ENCODE results near the gene RNU6-1.

The RNU6-1 gene

DNA sequence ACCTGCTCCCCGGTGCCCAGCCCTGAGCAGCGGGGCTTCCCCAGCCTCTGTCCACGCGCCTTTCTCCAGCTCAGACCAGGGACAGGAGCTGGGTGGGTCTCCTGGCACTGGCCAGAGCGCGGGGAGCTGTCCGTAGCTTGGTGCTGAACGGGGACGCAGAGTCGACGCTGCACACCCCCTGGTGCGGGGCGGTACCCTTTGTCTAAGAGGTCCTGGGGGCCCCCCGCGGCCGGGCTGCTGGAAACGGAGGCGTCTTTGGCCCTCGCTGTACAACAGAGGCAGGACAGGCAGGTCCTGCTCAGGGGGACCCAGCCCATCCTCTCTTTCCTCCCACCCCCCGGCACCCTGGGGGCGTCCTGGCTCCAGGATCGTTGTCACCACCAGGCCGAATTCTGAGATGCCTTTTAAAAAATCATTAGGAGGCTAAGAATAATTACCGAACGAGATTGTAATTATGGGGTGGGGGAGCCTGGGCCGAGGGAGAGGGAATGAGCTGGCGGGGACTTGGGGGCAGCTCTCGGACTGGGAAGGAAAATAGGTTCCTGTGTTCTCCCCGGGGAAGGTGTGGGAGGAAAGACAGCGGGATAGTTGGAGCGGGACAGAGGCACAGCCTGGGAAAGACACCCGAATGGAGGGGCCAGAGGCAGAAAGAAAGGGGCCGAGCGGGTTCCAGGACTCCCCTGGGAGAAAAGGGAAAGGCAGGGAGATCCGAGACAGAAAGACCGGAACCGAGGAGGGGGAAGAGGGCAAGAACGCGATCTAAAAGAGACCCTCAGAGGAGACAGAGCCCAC lies 18.7 kb downstream of the RNU6-1 start:
- no peak for DNase-seq (ENCODE audit: low spot score)

DNA sequence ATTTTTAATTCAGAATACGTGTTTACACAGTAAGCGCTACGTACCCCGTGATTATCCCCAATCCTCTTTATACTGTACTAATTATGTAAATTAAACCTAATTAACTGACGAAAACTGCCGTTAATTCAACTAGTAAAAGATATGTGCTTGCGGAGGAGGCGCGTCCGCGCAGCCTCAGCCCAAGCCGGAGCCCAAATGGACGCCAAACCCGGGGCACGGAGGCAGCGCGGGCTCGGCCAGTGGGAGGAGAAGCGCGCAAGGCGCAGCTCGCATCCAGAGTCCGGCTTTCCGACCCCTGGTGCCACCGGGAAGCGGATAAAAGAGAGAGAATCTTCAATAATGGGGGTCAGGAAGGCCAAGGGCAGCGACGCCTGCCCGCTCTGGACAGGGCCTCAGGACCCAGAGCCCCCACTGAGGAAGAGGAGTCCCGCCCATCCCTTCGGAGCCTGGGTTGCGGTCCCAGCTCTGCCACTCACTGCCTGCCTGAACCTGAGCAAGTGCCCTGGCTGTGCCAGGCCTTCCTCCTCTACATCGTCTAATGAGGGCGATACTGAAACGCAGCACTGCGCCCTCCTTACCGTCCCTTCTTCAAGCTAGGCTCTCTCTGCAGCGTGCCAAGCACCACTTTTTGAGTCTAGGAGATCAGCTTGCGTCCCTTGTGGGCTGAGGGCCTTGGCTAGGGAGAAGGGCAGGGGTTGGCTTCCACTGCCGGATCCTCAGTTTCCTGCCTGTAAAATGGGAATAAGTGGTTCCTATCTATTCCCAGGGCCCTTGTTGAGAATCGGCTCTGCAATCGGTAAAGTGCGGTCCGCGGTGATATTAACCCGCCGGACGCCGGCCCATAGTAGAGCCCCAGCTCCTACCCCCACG lies 19.5 kb downstream of the RNU6-1 start:
- no peak for DNase-seq (ENCODE audit: low spot score)

DNA sequence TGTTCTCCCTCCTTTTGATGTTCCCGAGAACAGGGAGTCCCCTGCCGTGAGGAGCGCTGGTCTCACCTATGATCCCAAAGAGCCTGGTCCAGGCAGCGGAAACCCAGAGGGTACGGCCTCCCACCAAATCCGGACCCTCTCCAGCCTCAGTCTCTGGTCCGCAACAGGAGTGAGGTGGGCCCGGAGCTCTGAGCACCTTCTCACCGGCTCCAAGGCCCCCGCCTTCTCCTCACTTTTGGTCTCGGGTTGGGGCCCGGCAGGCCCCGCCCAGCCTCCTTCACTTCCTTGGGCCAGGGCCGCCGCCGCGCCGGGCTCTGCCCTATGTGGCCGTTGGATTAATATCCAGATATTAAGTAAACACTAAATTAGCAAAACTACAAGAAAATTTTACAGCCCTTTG lies 20.2 kb downstream of the RNU6-1 start:
- DNase-seq (ENCODE audit: low spot score): no peak

DNA sequence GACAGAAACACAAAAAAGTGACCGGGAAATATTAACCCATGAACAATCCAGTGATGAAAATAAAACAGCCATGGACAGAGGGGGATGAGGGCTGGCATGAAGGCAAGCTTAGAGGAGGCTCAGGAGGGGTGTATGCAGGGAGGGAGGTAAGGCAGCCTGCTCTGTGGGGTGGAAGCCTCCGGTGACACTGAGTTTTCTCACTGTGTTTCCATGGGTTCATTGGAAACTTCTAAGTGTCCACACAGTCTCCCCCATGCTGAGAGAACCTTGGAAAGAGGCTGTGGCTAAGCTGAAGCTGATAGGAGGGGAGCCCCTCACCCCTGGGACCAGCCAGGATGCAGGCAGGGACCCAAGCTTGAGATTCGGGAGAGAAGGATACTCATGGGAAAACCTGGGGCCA lies 21.4 kb downstream of the RNU6-1 start:
- no peak for DNase-seq (ENCODE audit: low spot score)

DNA sequence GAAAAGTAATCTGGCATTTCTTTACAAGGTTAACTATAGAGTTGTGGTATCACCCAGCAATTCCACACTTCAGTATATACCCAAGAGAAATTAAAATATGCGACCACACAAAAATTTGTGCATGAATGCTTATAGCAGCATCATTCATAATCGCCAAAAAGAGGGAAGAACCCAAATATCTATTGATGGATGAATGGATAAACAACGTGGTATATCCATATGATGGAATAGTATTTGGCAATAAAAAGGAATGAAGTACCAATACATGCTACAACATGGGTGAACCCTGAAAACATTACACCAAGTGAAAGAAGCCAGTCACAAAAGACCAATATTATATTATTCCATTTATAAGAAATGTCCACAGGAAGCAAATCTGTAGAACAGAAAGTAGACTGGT lies 23.2 kb downstream of the RNU6-1 start:
- DNase-seq (ENCODE audit: low spot score): no peak

DNA sequence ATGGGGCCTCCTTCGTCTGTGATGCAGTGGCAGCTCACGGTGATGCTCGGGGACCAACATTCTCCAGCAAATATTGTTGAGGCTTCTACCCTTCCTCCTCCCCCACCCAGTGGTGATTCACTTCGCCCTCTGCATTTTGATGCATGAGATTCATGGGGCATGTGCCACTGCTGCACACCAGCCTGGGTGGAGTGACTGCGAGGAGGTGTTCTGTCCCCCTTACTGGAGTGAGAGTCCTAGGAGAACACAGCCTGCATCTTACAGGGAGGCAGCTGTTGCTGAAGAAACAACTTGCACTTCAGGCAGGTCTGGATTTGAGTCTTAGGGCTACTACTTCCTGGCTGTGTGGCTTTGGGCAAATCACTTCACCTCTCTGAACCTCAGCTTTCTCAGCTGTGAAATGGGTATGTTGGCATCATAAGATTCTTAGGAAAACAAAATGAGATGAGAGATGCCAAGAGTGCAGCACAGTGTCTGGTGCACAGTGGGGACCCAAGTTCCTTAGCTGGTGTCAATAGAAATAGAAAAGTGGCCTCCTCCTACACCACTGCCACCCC lies 24.7 kb downstream of the RNU6-1 start:
- no peak for DNase-seq (ENCODE audit: low spot score)

DNA sequence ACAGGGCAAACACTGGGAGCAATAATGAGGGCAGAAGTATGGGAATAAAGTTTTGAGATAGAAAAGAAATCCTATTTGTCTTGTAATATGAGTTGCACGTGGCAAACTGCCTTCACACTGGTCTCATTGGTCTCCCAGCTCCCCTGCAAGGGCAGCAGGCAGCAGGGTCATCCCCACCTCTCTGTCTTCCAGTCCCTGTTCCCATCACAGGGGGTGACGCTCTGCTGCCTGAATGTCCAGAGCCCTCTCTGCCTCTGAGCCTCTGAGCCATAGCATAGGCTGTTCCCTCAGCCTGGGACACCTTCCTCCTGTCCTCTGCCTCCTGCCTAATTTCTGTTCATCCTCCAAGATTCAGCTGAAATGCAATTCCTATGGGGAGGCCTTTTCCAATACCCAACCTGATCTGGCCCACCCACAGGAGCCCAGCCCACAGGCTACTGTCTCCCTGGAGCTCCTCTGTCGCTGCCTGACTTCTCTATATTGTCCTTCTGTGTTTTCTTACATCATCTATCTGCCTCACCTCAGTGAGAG lies 26.7 kb downstream of the RNU6-1 start:
- no peak for DNase-seq (ENCODE audit: low spot score)

DNA sequence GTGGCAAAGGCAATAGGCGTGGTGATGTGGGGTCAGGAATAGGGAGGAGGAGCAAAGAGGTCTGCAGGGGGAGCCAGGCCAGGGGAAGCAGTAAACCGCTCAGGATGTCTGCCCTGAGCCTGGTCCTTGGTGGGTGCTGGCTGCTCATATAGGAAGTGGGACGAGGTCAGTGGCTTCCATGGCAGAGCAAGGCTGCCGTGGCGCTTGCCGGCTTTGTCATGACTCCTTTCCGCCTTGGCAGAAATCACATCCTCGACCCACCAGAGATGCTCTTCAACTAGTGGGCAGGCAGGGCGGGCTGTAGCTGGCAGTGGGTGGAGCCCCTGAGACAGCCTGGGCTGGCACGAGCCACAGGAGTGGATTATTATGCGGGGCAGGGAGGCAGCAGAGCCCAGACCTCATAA lies 27.6 kb downstream of the RNU6-1 start:
- no peak for DNase-seq (ENCODE audit: low spot score)

DNA sequence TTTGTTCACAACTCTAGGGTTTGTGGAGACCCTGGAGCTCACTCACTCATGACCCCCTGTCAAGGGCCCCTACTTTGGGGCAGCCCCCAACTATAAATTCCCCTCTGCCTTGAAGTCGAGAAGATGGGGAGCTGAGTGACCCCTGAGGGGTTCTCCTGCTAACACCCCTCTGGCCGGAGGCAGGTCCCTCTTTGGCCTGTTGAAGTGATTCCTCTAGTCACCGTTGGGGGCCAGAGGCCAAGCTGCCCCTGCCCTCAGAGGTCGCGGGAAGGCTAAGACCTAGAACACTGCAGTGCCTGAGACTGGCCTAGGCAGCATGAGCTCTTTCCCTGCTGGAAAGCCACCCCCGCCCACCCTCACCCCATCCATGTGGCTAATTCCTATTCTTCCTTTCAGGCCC lies 30.0 kb downstream of the RNU6-1 start:
- DNase-seq (ENCODE audit: low spot score): no peak

DNA sequence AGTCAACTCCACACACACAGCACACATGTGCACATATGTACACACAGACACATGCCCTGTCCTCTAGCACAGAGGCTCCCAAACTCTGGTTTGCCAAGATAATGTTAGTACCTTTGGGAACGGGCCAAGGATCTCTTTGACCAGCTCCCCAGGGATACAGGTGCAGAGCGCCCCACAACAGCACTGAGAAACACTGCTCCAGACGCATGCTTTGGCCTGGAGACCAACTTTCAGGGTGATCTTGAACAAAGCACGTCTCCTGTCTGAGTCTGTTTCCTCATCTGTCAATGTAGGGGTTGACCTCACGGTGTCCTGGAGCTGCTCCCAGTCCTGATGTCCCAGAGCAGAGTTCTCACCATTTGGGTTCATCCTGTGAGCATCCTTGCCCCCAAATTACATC lies 30.4 kb downstream of the RNU6-1 start:
- DNase-seq (ENCODE audit: low spot score): no peak

DNA sequence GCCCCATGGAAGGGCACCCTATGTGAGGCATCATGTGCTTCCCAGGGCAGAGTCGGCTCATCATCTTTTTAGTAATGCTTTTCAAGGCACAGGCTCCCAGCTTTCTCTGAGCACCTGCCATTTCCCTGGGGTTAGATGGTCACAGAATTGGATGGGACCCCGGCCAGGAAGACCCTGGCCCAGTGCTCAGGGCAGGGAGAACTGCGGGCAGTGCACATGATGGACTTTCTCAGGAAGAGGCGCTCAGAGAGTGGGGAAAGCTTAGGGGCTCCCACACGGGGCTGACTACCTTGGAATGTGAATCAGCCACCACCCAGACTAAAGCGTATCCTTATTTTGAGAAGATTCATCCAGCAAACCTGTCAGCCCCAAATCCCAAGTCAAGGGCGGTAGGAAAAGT lies 31.0 kb downstream of the RNU6-1 start:
- DNase-seq (ENCODE audit: low spot score): no peak

DNA sequence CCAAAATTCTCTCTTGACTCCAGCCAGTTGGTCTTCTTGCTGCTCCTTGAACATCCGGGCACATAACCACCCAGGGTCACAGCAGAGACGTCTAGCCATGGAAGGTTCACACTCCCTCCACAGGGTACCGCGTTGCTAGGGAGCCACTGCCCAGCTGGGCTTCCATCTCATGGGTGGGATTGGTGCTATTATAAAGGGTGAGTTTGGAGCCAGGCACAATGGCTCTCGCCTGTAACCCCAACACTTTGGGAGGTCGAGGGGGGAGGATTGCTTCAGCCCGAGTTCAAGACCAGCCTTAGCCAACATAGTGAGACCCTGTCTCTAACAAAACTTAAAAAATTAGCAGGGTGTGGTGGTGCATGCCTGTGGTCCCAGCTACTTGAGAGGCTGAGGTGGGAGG lies 32.0 kb downstream of the RNU6-1 start:
- DNase-seq (ENCODE audit: low spot score): no peak

DNA sequence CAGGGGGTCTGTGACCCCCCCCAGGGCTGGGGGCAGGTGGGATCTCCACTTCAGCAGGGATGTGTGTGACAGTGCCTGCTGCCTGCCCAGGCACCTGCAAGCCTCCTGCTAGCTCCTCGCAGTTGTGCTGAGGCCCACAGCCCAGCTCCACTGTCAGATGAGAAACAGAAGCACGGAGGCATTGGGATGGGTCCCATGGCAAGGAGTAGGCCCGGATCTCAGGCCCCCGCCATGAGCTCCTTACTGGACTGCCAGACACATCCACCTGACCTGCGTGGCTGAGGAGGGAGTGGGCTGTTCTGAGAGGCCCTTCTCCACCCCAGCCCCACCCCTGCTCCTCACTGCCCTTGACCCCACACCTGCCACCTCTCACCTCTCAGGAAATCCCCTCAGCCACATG lies 32.7 kb downstream of the RNU6-1 start:
- DNase-seq (ENCODE audit: low spot score): no peak

DNA sequence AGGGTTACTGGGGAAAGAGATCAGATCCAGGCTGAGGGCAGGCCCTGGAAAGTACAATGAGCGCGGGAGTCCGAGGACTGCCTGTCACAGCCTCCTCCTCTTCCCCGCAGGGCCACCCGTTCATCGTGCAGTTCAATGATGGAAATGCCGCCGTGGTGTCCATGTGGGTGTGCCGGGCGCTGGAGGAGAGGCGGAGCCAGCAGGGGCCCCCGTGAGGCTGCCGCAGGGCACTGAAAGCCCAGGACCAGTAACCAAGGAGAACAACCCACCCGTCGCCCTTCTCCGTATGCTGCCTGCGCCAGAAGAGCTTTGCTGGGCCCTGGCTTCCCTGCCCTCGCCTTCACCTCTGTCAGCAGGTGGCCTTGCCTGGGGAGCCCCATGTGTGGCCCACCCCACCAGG lies 33.3 kb downstream of the RNU6-1 start:
- no peak for DNase-seq (ENCODE audit: low spot score)

DNA sequence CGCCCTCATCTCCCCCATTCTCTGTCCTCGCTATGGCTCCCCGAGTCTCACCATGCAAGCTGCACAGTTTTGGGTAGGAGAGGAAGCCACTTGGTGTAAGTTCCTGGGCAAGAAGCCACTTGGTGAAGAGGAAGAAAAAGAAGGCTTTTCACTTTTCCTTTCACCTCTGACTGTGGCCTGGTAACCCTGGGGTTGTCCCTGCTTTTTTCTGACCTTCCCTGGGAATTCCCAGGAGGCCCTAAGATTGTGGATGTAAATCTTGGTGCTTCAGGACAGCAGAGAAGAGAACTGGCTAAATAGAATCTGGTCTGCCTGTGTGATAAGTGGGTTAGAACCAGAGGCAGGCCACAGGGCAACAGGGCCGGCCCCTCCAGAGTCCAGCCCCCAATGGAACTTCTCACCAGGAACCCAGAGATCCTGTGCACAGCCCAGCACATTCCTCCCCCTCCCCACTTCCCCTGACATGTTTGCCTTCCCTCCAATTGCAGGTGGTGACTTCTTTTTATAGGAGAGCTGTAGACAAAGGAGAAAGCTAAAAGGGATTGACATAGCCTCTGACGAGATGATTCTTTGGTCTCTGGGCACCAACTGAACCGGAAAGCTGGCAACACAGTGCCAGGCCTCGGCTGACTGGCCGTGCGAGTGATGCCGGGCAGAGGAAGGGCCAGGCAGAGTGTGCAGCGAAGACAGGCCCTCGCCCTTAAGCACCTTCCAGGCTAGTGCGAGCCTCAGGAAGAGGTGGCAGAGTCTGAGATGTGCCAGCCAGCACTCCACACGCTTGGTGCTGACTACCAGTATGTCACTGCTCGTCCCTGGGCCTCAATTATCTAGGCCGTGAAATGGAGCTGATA lies 34.0 kb downstream of the RNU6-1 start:
- DNase-seq (ENCODE audit: low spot score): no peak

DNA sequence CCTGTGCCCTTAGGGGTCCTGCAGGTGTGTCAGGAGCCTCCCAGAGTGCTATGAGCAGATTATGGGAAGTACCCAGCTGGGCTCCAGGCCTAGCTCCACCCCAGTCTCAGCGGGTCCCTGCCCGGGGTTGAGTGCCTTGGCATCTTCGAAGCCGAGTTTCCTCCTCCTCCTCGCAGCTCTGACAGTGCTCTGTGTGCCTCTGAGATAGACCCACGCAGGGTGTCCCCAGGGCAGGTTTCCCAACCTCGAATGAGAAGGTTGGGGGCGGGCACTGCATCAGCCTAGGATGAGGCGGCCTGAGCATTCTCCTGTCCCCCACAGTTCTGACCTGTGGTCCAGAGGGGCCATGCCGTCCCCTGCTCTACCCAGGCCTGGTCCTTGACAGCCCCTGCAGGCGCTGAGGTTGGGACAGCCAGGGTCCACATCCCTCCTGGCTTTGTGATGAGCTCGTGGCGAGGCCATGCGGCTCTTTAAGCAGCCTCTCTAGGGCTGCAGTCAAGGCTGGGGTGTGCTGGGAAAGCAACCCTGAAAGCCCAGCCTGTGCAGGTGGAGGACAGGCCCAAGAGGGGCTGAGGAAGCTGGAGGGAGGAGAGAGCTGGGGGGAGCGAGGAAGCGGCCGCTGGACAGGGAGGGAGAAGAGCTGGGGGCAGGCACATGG lies 34.7 kb downstream of the RNU6-1 start:
- no peak for DNase-seq (ENCODE audit: low spot score)

DNA sequence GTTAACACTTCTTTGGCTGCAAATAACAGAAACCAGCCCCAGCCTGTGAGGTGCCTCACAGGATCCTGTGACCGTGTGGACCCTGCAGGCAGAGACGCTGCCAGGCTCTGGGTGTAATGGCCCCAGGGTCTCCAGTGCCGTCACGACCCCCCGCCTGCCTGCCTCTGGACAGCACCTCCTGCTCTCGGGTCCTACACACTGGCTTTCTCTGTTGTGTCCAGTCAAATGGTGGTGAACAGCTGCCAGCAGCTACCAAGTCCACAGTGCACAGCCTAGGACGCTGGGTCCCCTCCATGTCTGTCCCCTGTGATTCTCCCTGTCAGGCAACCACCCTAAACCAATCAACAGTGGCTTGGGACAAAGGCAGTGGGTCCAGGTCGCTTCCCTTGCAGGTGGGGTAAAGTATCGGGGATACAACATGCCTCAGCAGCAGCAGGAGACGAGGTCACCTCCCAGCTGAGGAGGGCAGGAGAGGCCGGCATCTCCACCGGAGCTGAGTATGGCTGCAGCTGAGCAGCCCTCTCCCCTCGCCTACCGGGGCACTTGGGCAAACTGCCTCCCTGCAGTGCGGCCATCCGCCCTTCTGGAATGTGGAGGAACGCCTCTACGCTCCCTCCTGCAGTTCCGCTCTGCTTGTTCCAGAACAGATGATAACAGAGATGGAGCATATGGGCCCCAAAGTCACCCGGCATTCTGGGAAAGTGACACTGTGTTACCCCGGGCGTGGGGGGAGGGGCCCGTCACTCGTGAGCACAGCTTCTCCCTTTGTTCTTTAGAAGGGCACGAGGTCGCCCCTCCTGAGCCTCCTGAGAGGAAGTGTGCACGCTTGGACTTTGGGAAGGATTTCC lies 35.6 kb downstream of the RNU6-1 start:
- DNase-seq (ENCODE audit: low spot score): no peak

DNA sequence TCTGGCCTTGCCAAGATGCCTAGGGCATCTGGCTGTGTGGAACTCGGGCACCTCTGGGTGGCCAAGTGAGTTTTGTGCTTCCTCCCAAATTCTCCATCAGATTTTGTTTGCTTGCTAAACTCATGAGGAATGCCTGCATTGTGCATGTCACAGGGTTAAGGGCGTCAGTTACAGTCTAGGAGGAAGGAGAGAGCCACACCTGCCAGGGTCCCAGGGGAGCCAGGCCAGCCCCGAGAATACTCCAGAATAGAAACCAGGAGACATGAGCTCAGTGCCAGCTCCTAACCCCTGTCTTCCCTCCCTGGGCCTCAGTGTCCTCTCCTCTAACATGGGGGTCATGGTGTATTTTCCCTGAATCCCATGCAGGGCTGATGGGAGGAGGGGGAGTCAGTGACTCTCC lies 36.5 kb downstream of the RNU6-1 start:
- DNase-seq (ENCODE audit: low spot score): no peak

DNA sequence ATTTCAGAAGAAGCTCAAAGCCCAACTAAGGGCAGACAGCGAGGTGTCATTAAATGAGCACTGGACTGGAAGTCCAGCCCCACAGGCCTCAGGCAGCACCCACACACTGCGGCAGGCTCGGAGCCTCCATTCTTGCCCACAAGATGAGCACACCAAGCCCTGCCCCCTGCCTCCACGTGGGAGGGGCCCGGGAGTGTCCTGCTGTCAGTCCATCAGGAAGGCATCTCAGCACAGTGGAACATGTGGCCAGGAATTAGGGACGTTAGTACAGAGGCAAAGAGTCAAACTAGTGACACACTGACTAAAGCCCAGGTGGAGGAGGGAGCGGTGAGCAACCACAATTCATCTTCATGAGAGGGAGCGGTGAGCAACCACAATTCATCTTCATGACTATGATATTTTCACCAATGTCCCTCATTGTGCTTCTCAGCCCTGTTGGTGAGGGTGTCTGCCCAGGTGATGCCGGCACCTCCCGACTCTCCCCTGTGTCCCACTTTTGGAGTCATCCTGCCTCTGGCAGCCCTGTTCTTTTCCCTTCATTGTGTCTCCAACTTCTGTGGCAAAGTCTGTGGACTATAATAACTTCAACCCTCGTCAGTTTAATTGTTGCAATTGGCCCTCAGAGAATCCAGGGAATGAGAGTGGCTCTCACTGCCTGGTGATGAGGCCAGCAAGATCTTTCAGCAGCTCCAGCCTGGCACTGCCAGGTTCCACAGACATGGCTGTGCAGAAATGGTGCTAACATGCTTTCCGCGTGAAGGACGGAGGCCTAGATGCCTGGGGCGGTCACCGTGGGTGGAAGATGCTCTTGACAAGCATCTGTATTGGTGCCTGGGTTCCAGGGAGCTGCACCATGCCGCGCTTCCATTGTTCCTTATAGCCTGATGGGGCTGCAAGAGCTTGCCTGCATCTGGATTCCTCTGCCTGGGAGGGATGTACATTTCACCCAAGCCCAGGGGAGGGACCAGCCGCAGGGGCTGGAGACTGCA lies 37.6 kb downstream of the RNU6-1 start:
- DNase-seq (ENCODE audit: low spot score): no peak
